ENCODE data around the gene EIF4EBP3. TPM values are rescaled to one million over a fixed set of nuclear protein-coding genes. Genes with fewer than 3 reads are reported as not detected.

The EIF4EBP3 gene
- total and polyA plus RNA-seq, 9 of the 15 experiments (the other 6 are each of a cell fraction or from before 2014, with no cell fraction given) = 1.3 to 7.5 (median 3.8) TPM

DNA sequence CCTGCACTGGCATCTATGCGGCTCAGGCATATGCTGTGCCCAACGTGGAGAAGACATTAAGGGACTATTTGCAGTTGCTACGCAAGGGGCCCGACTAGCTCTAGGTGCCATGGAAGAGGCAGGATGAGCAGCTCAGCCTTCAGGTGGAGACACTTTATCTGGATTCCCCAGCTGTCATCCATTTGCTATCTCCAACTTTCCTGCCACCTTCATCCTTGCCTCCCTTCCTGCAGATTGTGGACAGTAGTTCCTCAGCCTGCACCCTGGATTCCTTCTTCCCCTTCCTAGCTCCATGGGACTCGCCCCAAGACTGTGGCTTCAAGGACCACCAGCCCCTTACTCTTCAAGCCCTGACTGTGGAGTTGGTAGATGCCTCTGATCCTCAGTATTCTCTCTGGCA, 19.2 kb downstream of the EIF4EBP3 start (continued):
- TF ChIP-seq, protein P1, sequence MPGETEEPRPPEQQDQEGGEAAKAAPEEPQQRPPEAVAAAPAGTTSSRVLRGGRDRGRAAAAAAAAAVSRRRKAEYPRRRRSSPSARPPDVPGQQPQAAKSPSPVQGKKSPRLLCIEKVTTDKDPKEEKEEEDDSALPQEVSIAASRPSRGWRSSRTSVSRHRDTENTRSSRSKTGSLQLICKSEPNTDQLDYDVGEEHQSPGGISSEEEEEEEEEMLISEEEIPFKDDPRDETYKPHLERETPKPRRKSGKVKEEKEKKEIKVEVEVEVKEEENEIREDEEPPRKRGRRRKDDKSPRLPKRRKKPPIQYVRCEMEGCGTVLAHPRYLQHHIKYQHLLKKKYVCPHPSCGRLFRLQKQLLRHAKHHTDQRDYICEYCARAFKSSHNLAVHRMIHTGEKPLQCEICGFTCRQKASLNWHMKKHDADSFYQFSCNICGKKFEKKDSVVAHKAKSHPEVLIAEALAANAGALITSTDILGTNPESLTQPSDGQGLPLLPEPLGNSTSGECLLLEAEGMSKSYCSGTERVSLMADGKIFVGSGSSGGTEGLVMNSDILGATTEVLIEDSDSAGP (CRISPR knock-in tag; IDR thresholded peaks at IDR 0.05) = no peak
- TF ChIP-seq ZNF408 (CRISPR knock-in tag; IDR thresholded peaks at IDR 0.05; ENCODE audit: low read depth) (no peak), ZNF146 (CRISPR knock-in tag; IDR thresholded peaks at IDR 0.05; ENCODE audit: unreplicated experiment) (no peak), ZC3H8 (IDR thresholded peaks at IDR 0.05) (no peak), NCOR1 (IDR thresholded peaks at IDR 0.05) (peak; percentile 32; the same call in 1 of the 2 replicates), ETV1 (tag; conservative IDR thresholded peaks at IDR 0.05; ENCODE audit: low read depth) (no peak), ARID1B (IDR thresholded peaks at IDR 0.05) (peak; percentile 72), CBFA2T3 (IDR thresholded peaks at IDR 0.05) (peak; percentile 79), ETS2 (tag; IDR thresholded peaks at IDR 0.05; ENCODE audit: borderline replicate concordance, poor library complexity, severe bottlenecking) (no peak), TRIM24 (IDR thresholded peaks at IDR 0.05) (peak in 1 of 2 experiments; percentile 9; a peak in 1 of 4 replicates), ZFP36 (IDR thresholded peaks at IDR 0.05; ENCODE audit: low read depth, low read length, partially characterized antibody) (no peak), POLR2B (IDR thresholded peaks at IDR 0.05; ENCODE audit: low read depth, partially characterized antibody) (no peak)
- TF ChIP-seq, protein P2, sequence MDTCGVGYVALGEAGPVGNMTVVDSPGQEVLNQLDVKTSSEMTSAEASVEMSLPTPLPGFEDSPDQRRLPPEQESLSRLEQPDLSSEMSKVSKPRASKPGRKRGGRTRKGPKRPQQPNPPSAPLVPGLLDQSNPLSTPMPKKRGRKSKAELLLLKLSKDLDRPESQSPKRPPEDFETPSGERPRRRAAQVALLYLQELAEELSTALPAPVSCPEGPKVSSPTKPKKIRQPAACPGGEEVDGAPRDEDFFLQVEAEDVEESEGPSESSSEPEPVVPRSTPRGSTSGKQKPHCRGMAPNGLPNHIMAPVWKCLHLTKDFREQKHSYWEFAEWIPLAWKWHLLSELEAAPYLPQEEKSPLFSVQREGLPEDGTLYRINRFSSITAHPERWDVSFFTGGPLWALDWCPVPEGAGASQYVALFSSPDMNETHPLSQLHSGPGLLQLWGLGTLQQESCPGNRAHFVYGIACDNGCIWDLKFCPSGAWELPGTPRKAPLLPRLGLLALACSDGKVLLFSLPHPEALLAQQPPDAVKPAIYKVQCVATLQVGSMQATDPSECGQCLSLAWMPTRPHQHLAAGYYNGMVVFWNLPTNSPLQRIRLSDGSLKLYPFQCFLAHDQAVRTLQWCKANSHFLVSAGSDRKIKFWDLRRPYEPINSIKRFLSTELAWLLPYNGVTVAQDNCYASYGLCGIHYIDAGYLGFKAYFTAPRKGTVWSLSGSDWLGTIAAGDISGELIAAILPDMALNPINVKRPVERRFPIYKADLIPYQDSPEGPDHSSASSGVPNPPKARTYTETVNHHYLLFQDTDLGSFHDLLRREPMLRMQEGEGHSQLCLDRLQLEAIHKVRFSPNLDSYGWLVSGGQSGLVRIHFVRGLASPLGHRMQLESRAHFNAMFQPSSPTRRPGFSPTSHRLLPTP (IDR thresholded peaks at IDR 0.05; ENCODE audit: borderline replicate concordance, extremely low read depth, insufficient read length) = no peak
- TF ChIP-seq, protein P3, sequence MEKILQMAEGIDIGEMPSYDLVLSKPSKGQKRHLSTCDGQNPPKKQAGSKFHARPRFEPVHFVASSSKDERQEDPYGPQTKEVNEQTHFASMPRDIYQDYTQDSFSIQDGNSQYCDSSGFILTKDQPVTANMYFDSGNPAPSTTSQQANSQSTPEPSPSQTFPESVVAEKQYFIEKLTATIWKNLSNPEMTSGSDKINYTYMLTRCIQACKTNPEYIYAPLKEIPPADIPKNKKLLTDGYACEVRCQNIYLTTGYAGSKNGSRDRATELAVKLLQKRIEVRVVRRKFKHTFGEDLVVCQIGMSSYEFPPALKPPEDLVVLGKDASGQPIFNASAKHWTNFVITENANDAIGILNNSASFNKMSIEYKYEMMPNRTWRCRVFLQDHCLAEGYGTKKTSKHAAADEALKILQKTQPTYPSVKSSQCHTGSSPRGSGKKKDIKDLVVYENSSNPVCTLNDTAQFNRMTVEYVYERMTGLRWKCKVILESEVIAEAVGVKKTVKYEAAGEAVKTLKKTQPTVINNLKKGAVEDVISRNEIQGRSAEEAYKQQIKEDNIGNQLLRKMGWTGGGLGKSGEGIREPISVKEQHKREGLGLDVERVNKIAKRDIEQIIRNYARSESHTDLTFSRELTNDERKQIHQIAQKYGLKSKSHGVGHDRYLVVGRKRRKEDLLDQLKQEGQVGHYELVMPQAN (IDR thresholded peaks at IDR 0.05; ENCODE audit: borderline replicate concordance) = no peak
- TF ChIP-seq, protein P4, sequence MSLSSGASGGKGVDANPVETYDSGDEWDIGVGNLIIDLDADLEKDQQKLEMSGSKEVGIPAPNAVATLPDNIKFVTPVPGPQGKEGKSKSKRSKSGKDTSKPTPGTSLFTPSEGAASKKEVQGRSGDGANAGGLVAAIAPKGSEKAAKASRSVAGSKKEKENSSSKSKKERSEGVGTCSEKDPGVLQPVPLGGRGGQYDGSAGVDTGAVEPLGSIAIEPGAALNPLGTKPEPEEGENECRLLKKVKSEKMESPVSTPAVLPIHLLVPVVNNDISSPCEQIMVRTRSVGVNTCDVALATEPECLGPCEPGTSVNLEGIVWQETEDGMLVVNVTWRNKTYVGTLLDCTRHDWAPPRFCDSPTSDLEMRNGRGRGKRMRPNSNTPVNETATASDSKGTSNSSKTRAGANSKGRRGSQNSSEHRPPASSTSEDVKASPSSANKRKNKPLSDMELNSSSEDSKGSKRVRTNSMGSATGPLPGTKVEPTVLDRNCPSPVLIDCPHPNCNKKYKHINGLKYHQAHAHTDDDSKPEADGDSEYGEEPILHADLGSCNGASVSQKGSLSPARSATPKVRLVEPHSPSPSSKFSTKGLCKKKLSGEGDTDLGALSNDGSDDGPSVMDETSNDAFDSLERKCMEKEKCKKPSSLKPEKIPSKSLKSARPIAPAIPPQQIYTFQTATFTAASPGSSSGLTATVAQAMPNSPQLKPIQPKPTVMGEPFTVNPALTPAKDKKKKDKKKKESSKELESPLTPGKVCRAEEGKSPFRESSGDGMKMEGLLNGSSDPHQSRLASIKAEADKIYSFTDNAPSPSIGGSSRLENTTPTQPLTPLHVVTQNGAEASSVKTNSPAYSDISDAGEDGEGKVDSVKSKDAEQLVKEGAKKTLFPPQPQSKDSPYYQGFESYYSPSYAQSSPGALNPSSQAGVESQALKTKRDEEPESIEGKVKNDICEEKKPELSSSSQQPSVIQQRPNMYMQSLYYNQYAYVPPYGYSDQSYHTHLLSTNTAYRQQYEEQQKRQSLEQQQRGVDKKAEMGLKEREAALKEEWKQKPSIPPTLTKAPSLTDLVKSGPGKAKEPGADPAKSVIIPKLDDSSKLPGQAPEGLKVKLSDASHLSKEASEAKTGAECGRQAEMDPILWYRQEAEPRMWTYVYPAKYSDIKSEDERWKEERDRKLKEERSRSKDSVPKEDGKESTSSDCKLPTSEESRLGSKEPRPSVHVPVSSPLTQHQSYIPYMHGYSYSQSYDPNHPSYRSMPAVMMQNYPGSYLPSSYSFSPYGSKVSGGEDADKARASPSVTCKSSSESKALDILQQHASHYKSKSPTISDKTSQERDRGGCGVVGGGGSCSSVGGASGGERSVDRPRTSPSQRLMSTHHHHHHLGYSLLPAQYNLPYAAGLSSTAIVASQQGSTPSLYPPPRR (CRISPR knock-in tag; IDR thresholded peaks at IDR 0.05; ENCODE audit: borderline replicate concordance) = 0 out of 2 replicates have a peak, but pooled peaks have one; percentile 33
- TF ChIP-seq, protein P5, sequence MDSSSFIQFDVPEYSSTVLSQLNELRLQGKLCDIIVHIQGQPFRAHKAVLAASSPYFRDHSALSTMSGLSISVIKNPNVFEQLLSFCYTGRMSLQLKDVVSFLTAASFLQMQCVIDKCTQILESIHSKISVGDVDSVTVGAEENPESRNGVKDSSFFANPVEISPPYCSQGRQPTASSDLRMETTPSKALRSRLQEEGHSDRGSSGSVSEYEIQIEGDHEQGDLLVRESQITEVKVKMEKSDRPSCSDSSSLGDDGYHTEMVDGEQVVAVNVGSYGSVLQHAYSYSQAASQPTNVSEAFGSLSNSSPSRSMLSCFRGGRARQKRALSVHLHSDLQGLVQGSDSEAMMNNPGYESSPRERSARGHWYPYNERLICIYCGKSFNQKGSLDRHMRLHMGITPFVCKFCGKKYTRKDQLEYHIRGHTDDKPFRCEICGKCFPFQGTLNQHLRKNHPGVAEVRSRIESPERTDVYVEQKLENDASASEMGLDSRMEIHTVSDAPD (CRISPR knock-in tag; IDR thresholded peaks at IDR 0.05) = no peak
